ENCODE measurements around the gene CD86.
A peak's percentile ranks its signal among the peaks of the same experiment; 100 is the strongest.
"Not testable (repeated sequence)": the region's sequence is repeated elsewhere in the genome, so short reads cannot be mapped to it uniquely, and the experiment has no call there.

Gene CD86

GRCh38 chr3:122094693-122095092 is 39.5 kb downstream of the CD86 start:
- no peak for DNase-seq

- no peak for DNase-seq
Measured at GRCh38 chr3:122097141-122097540, 42.0 kb downstream of the CD86 start.

- DNase-seq = no peak
Measured at GRCh38 chr3:122098611-122099010, 43.4 kb downstream of the CD86 start.

- no peak for DNase-seq
Measured at GRCh38 chr3:122099255-122099654, 44.1 kb downstream of the CD86 start.

GRCh38 chr3:122100083-122100482 is 44.9 kb downstream of the CD86 start:
- DNase-seq = no peak

GRCh38 chr3:122100591-122101463 is 45.7 kb downstream of the CD86 start:
- peak; percentile 1 for DNase-seq

- DNase-seq = peak; percentile 6
Measured at GRCh38 chr3:122101646-122102045, 46.5 kb downstream of the CD86 start.

GRCh38 chr3:122102191-122102935 is 47.2 kb downstream of the CD86 start:
- DNase-seq = no peak

- no peak for DNase-seq
Measured at GRCh38 chr3:122103821-122104514, 48.8 kb downstream of the CD86 start.

GRCh38 chr3:122104515-122105194 is 49.5 kb downstream of the CD86 start:
- DNase-seq = no peak

GRCh38 chr3:122105626-122106025 is 50.5 kb downstream of the CD86 start:
- DNase-seq = no peak

GRCh38 chr3:122107171-122107570 is 52.0 kb downstream of the CD86 start:
- no peak for DNase-seq

GRCh38 chr3:122111974-122112373 is 56.8 kb downstream of the CD86 start:
- no peak for DNase-seq

- no peak for DNase-seq
Measured at GRCh38 chr3:122112754-122113153, 57.6 kb downstream of the CD86 start.

- no peak for DNase-seq
Measured at GRCh38 chr3:122123850-122124249, 68.7 kb downstream of the CD86 start.

GRCh38 chr3:122132949-122133540 is 77.9 kb downstream of the CD86 start:
- DNase-seq = no peak

- no peak for DNase-seq
Measured at GRCh38 chr3:122146466-122146865, 91.3 kb downstream of the CD86 start.

GRCh38 chr3:122148941-122149627 is 93.9 kb downstream of the CD86 start:
- no peak for DNase-seq

GRCh38 chr3:122151480-122151879 is 96.3 kb downstream of the CD86 start:
- DNase-seq = no peak

GRCh38 chr3:122164983-122165382 is 109.8 kb downstream of the CD86 start:
- not testable (repeated sequence) for DNase-seq

GRCh38 chr3:122167630-122168029 is 112.5 kb downstream of the CD86 start:
- no peak for DNase-seq

GRCh38 chr3:122168044-122168443 is 112.9 kb downstream of the CD86 start:
- DNase-seq = no peak

All from NCI-H2227 treated with DMSO at 0.1 percent for 48 hours (cell line).